GM12865 (cell line): ENCODE data around the gene YTHDF1.

ENCODE experiments used
- DNase-seq: peaks from one replicate; pipeline ENCODE4 v3.0.0; 2010; ENCODE audit warnings: low read depth
- H3K4me3 ChIP-seq: 2 replicates; pipeline ENCODE4 v1.5.1; 2011; ENCODE audit warnings: mild to moderate bottlenecking, low read depth, low read length, control low read depth
- CTCF ChIP-seq: IDR thresholded peaks from 2 replicates; pipeline ENCODE4 v1.5.1; 2011; ENCODE audit warnings: low read length, control low read depth, low read depth, inconsistent platforms; ENCODE audit not compliant: insufficient read depth; ENCODE audit errors: missing control alignments

YTHDF1 gene

GRCh38 chr20:63192721-63193120 is 23.2 kb downstream of the YTHDF1 start:
- no peak for TF ChIP-seq CTCF
- DNase-seq = no peak

GRCh38 chr20:63191400-63191799 is 24.5 kb downstream of the YTHDF1 start:
- no peak overlapping the region for H3K4me3 ChIP-seq
- TF ChIP-seq CTCF = no peak
- no peak for DNase-seq

More at GRCh38 chr20:63192721-63193120, 23.2 kb downstream of the YTHDF1 start:
- H3K4me3 ChIP-seq = no peak overlapping the region

GRCh38 chr20:63190828-63191227 is 25.1 kb downstream of the YTHDF1 start:
- no peak for DNase-seq
- H3K4me3 ChIP-seq = no peak overlapping the region
- TF ChIP-seq CTCF = no peak

DNA sequence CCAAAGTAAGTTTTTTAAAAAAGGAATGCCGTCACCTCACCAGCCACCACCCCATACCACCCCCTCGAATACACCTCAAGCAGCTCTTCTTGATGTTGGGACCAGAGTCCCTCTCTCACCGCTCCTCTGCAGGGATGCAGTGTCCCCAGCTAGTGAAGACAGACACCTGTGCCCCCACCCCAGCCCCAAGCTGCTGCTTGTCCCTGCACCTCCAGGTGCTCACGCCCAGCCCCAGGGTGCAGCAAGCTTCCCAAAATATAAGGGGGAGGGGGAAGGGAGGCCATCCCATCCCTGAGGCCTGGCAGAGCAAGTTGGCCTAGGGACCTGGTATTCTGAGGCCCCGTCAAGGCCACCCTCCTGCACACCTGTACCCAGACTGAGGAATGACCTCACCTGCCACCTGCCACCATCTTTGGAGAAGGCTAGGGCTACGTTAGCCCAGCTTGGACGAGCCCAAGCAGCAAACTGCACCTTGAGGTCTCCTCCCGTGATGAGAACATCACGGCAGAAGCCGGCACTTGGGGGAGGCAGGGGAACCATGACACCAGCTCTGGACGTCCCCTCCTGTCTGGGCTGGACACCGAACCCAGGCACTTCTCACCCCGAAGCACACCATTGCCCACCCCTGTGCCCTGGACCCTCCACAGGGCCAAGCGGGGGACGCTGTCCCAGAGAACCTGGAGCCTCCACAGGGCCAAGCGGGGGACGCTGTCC is 25.9 kb downstream of the YTHDF1 start:
- no peak overlapping the region for H3K4me3 ChIP-seq
- TF ChIP-seq CTCF = no peak
- no peak for DNase-seq

DNA sequence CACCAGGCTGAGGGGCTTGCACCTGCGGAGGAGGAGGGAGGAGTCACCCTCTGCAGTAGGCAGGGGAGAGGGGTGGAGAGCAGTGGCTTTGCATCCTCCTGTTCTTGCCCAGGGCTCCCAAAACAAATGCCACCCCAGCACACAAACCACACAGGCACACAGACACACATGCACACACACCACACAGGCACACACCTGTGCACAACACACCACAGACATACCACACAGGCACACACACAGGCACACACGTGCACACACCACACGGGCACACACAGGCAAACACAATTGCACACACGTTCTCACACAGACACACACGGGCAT is 26.6 kb downstream of the YTHDF1 start:
- H3K4me3 ChIP-seq = no peak overlapping the region
- DNase-seq = no peak
- no peak for TF ChIP-seq CTCF

GRCh38 chr20:63188641-63189321 is 27.1 kb downstream of the YTHDF1 start:
- TF ChIP-seq CTCF = no peak
- DNase-seq = no peak
- H3K4me3 ChIP-seq = no peak overlapping the region

DNA sequence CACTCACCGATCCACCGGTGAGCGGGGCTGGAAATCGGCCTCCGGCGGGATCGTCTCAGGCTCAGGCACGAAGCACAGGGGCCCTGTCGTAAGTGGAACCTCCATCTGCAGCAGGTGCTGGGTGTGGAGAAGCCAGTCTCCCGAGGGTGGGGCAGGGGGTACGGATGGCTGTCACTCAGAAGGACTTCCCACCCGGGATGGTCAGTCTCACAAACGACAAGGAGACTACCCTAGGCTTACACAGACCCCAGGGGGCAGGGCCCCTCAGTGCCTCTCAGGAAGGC is 27.8 kb downstream of the YTHDF1 start:
- DNase-seq = no peak
- no peak for TF ChIP-seq CTCF
- no peak overlapping the region for H3K4me3 ChIP-seq
